Fibroblast of skin of left quadriceps (primary cell): ENCODE results near the gene AHDC1.
"Not testable (repeated sequence)": the region's sequence is repeated elsewhere in the genome, so short reads cannot be mapped to it uniquely, and the experiment has no call there.

Experiments used
- DNase-seq, 2 experiments: peaks; one replicate each; pipeline ENCODE4 v3.0.0-alpha.2; 2013; ENCODE audit warnings: low read depth in 2 of 2

AHDC1 gene

DNA sequence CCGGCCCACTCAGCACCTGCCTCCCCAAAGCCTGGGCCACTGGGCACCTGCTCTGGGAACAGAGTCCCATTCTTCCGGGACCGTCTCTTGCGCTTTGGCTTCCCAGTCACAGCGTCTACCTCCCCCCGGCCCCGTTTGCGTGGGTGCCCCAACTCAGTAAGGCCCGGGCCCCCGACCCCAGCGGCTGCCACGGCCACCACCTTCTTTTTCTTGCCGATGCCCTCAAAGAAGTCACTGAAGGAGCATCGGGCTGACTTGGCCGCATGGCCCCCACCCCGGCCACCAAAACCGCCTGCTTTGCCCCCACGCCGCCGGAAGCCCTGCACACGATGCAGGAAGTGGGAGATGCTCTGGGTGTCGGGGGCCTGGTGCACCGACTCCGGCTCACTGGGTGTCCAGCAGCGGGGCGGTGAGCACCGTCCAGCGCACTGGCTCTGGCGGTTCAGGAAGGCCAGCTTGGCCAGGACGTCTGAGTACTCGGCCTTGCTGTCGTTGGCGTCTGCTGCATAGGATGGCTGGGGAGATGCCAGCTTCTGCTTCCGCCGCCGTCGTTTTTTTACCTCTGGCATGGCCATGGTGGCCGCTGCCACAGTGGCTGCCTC lies 54.0 kb downstream of the AHDC1 start:
- no peak for DNase-seq

DNA sequence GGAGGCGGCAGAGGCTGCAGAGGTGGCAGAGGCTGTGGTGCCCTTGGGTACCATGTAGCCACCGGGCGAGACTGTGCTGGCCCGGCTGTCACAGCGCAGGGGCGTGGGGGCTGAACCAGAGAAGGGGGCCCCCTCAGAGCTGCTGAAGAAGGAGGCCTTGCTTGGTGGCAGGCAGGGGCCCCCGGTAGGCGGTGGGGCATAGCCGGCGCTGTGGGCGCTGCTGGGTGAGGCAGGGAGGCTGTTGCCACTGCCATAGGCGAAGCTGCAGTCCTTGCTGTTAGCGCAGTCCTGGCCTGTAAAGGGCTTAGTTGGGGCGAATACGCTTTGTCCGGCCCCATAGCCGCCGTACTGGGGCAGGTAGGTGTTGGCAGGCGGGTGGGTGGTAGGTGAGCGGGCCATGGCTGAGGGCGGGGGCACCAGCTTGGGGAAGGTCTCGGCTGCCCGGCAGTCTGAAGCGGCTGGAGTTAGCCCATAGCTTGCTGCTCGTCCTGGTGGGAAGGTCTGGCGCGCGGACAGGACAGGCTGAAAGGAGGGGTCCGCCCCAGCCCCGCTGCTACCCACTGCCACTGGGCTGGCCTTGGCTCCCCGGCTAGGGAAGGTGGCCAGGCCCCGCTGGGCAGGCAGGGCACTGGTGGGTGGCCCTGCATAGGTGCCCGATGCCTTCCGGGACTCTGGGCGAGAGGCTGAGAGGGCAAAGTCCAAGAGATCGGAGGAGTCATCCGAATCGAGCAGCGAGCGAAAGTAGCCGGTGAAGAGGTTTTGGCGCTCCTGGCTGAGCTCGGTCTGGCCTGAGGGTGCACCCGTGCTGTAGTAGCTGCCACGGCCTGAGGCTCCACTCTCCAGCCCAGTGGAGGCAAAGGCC lies 54.9 kb downstream of the AHDC1 start:
- DNase-seq, result no peak

DNA sequence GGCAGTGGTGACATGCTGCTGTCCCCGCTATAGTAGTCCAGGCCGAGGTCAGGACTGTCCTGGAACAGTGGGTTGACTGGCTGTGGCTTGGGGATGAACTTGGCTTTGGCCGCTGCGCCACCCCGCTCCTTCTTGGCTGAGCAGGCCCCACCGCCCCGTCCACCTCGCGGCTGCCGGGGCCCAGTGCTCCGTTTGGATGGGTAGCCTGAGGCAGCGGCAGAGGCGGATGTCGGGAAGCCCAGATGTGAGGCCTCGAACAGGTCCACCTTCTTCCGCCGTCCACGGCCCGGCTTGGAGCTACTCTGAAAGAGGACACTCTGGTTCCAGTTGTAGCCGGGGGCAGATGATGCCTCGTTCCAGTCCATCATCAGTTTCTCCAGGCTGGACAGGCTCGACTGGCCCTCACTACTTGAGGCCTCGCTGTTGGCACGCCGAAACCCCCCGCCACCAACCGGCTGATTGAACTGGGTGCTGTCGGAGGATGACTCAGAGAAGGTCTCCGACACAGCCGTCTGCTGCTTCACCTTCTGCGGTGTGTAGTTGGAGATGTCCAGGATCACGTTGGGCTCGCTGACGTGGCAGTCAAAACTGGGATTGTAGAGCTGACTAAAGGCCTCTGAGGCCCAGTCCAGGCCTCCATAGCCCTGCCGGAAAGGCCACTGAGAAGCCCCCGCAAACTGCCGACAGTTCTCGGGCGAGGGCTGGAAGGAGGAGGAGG lies 55.6 kb downstream of the AHDC1 start:
- no peak for DNase-seq

DNA sequence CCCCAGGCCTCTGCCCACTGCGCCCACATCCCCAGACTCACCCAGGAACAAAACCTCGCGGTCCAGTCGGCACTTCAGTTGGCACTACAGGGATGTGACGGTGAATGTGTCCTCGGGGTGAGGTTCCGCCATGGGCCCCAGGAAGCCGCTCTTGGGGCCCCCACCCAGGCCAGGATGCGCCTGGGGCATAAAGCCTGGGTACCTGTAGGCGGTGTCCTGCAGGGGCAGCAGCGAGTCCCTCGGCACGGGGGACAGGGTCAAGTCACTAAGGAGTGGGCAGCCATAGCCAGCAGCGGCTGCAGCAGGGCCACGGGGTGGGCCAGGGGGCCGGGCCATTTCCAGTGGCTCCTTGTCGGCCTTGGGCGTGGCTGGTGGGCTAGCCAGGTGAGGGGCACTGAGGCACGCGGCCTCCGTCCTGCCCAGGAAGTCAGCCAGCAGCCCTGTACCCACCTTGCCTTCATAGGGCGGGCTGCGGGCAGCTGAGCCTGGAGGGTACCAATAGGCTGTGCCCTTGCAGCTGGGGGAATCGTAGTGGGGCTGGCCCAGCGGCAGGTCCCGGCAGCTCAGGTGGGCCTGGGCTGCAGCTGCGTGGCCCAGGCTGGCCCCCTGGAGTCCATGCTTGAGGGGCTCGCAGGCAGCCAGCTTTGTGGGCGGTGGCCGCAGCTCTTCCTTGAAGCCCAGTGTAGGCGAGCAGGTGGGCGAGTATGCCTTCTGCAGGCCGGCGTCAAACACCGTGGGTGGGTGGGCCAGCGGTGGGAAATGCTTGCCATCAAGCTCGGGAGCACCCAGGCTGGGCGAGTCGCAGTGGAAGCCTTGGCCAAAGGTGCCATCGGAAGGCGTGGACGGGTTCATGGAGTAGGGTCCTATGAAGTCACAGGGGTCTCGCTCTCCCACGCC lies 56.5 kb downstream of the AHDC1 start:
- no peak for DNase-seq

- DNase-seq, result no peak
These were observed 58.1 kb downstream of the AHDC1 start for GRCh38 chr1:27545876-27546275.

GRCh38 chr1:27545271-27545670 lies 58.7 kb downstream of the AHDC1 start:
- DNase-seq, result no peak

- DNase-seq, result no peak
These were observed 59.1 kb downstream of the AHDC1 start for GRCh38 chr1:27544834-27545233.

GRCh38 chr1:27543284-27543683 lies 60.7 kb downstream of the AHDC1 start:
- no peak for DNase-seq

- no peak for DNase-seq
These were observed 61.3 kb downstream of the AHDC1 start for GRCh38 chr1:27542463-27543273.

DNA sequence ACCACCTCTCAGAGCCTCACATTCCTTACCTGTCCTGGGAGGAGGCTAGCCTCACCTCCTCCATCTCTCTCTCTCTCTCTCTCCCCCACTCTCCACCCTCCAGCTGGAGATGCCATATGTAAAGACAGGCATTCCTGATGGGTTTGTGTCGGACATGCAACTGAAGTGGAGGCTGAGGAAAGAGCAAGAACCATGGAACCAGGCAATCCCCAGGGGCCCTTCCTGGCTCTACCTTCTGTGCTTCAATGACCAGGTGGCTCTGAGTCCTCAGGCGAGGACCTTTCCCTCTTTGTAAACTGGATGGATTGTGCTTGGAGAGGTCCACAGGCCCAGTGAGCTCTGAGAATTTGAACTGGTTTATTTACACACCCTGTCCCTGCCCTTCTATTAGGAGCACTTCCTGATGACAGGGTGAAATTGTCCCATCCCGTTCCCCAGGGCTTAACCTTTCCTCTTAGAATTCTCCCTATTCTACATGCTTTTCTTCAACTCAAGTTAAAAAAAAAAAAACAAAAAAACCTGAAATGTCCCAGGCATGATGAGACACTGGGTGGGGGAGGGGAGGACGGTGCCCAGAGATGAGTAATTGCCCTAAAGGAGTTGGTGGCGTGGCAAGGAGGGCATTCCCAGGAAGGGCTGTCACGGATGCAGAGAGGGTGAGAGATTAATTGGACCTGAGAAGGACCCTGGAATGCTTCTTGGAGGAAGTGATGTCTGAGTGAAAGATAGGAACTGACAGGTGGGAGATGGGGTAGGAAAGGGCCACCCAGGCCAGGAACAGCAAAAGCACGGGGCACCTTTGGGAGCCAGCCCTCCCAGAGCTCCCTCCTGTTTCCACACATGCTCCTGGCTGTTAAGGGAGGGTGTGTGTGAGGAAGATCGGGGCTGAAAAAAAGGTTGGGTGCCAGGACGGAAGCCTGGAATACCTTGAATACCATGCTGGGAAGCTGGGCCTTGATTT lies 63.8 kb downstream of the AHDC1 start:
- DNase-seq, result no peak

GRCh38 chr1:27538793-27539192 lies 65.2 kb downstream of the AHDC1 start:
- peak; percentile 55 to 59 for DNase-seq

GRCh38 chr1:27538305-27538676 lies 65.7 kb downstream of the AHDC1 start:
- DNase-seq, result not testable (repeated sequence)

GRCh38 chr1:27536767-27537166 lies 67.2 kb downstream of the AHDC1 start:
- DNase-seq, result no peak

GRCh38 chr1:27536010-27536757 lies 67.8 kb downstream of the AHDC1 start:
- no peak for DNase-seq

DNA sequence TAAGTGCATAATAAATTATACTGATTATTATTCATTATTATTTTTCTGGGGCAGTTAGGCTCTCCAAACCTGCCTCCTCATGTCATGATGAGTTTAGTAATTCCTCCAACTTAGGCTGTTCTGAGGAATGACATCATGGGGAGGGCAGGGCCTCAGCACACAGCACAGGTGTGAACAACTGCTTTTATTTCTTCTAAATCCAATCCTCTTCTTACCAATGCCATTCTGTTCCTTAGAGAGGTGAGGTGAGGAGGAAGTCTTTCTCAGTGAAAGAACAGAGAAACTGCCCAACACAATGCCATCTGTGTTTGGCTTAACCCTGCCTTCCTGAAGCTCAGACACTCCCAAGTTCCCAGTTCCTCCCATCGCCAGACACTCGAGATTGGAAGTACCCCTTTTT lies 68.6 kb downstream of the AHDC1 start:
- no peak for DNase-seq

- no peak for DNase-seq
These were observed 71.8 kb downstream of the AHDC1 start for GRCh38 chr1:27531959-27532685.

GRCh38 chr1:27530192-27530591 lies 73.8 kb downstream of the AHDC1 start:
- DNase-seq, result no peak

DNA sequence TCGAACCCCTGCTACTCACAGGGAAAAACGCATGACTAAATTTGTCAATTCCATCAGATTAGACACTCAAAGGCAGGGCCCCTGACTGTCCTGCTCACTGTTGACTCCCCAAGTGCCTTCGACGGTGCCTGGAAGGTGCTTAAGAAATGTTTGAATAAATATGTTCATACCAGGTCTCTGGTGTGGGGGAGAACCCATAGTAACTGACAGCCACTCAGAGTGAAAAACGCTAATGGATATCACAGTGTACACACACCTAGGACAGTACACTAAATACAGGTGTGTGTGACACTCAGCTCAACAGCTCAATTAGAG lies 74.3 kb downstream of the AHDC1 start:
- DNase-seq, result no peak
